Measurements from ENCODE around the gene ZBED2.

The ZBED2 gene

DNA sequence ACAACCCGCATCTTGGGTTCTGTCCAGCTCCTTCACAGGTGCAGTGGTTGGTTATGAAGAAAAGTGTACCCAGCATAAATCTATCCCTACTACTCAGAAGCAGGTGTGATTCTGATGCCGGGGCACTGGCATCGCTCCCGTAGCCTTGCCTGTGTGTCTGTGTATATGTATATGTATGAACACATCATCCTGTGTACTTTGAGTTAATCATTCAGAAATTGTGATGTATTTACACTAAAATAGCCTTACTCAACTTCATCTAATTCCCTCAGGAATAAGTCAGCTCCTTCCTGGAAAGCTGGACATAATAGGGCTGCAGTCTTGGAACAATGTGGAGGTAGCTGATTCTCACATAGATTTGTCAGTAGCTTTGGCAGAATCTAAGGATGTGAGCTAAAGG, 6.7 kb upstream of the ZBED2 start:
- Histone ChIP-seq H3K9me3 (ENCODE audit: control insufficient read depth, insufficient read depth, low read length) (no peaks in the 10 kb centered on the region), H3K27me3 (ENCODE audit: control insufficient read depth, insufficient read depth, low read length) (no peaks in the 10 kb centered on the region), H3K9ac (ENCODE audit: low read depth, low read length) (no peak overlapping the region), H3K4me1 (ENCODE audit: control insufficient read depth, insufficient read depth, low read length) (no peaks in the 10 kb centered on the region), H3K36me3 (ENCODE audit: control insufficient read depth, insufficient read depth, low read length) (no peaks in the 10 kb centered on the region), H3K4me3 (ENCODE audit: low read depth, low read length) (no peak overlapping the region)

DNA sequence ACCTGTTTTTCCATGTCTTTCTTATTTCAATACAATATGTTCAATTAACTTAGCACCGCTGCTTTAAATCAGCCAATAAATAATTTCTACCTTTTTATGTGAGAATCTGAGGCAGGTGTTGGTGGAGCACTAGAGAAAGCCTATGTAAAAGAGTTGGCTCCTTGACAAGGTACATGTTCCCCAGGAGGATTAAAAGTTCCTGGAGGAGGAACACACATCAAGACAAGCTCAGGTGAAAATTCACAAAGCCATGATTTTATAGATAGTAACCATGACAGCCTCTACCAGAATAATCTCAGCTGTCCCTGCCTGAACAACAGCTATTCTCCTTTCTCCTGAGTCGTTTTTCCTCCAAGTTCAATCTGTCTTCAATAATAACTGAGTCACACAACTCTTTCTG, 3.4 kb upstream of the ZBED2 start:
- Histone ChIP-seq H3K9ac (ENCODE audit: low read depth, low read length) (no peak overlapping the region), H3K36me3 (ENCODE audit: control insufficient read depth, insufficient read depth, low read length) (no peaks in the 10 kb centered on the region), H3K9me3 (ENCODE audit: control insufficient read depth, insufficient read depth, low read length) (no peaks in the 10 kb centered on the region)

DNA sequence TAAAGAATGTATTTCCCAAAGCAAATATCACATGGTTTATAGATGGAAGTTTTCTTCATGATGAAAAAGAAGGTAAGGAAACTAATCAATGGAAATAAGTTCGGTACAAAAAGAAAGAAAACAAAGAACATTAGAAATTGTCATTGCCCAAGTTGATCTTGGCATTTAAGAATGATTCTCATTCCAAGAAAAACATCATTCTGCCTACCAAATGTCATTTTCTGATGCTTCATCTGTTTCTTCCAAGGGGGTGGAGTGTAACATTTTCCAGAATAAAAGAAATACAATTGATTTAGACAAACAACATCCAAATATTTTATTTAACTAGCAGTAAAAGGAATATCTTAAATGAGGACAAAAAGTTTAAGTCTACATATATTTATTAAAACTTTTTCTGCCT, 3.0 kb upstream of the ZBED2 start:
- Histone ChIP-seq H3K4me1 (ENCODE audit: control insufficient read depth, insufficient read depth, low read length) (no peaks in the 10 kb centered on the region), H3K27me3 (ENCODE audit: control insufficient read depth, insufficient read depth, low read length) (no peaks in the 10 kb centered on the region)

More for the DNA sequence above, 3.4 kb upstream of the ZBED2 start:
- H3K4me1 ChIP-seq (ENCODE audit: control insufficient read depth, insufficient read depth, low read length) = no peaks in the 10 kb centered on the region
- H3K27me3 ChIP-seq (ENCODE audit: control insufficient read depth, insufficient read depth, low read length) = no peaks in the 10 kb centered on the region
- H3K4me3 ChIP-seq (ENCODE audit: low read depth, low read length) = no peak overlapping the region

DNA sequence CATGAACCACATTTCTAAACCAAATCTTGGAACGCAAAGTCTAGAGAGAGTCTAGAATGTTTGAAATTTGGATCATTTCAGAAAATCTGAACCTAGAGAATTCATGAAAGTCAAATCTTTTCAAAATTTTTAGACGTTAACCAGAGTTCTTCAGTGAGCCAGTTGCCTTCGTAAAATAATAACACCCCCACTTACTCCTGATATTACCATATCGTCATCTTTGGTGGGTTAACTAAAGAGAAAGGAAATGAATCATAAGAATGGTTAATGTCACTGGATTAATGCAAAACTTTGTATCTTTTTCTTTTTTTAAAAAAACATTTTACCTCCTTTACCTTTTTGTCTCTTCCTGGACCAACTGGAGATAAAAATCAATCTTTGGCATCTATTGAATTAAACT, 1.2 kb upstream of the ZBED2 start:
- Histone ChIP-seq H3K9ac (ENCODE audit: low read depth, low read length) (no peak overlapping the region), H3K27me3 (ENCODE audit: control insufficient read depth, insufficient read depth, low read length) (no peaks in the 10 kb centered on the region), H3K9me3 (ENCODE audit: control insufficient read depth, insufficient read depth, low read length) (no peaks in the 10 kb centered on the region), H3K4me3 (ENCODE audit: low read depth, low read length) (no peak overlapping the region), H3K4me1 (ENCODE audit: control insufficient read depth, insufficient read depth, low read length) (no peaks in the 10 kb centered on the region), H3K36me3 (ENCODE audit: control insufficient read depth, insufficient read depth, low read length) (no peaks in the 10 kb centered on the region)

More for the DNA sequence above, 3.0 kb upstream of the ZBED2 start:
- Histone ChIP-seq H3K4me3 (ENCODE audit: low read depth, low read length) (no peak overlapping the region), H3K36me3 (ENCODE audit: control insufficient read depth, insufficient read depth, low read length) (no peaks in the 10 kb centered on the region), H3K9me3 (ENCODE audit: control insufficient read depth, insufficient read depth, low read length) (no peaks in the 10 kb centered on the region), H3K9ac (ENCODE audit: low read depth, low read length) (no peak overlapping the region)

DNA sequence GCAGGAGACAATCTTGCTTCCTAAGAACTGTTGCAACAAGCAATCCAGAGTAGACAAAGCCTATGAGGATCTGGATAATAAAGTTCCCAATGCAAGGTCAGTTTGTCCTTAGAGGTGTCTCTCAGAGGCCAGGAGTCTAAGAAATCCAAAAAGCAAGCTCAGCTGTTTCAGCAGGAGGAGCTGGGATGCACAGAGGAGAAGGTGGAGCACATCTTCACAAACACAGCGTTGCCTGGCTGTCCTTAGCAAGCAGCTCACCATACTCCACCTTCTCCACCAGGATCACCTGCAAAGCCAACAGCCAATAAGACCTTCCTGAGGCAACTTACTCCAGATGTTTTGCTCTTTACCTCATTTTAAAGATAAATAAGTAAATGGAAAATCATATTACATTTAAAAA, 365 bp downstream of the ZBED2 start:
- no peaks in the 10 kb centered on the region for H3K27me3 ChIP-seq (ENCODE audit: control insufficient read depth, insufficient read depth, low read length)
- H3K9ac ChIP-seq (ENCODE audit: low read depth, low read length) = no peak overlapping the region
- no peaks in the 10 kb centered on the region for H3K36me3 ChIP-seq (ENCODE audit: control insufficient read depth, insufficient read depth, low read length)
- H3K4me1 ChIP-seq (ENCODE audit: control insufficient read depth, insufficient read depth, low read length) = no peaks in the 10 kb centered on the region
- no peak overlapping the region for H3K4me3 ChIP-seq (ENCODE audit: low read depth, low read length)
- no peaks in the 10 kb centered on the region for H3K9me3 ChIP-seq (ENCODE audit: control insufficient read depth, insufficient read depth, low read length)

DNA sequence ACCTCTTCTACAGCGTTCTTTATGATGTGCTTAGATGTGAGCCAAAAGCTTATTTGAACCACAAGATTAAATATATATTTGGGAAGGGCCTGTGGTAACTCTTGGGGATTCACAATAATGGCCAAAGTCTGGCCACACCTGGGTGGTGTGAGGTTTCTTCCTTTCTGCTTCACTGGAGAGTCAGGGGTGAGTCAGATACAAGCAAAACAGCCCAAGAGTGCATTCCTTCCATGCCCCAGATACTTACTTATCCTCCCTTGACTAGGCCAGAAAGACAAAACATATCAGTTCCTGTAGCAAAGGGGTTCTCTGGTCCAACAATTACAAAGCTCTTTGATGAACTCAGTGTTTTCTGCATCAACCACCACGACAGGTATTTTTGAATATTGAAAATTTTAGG, 941 bp downstream of the ZBED2 start:
- no peaks in the 10 kb centered on the region for H3K9me3 ChIP-seq (ENCODE audit: control insufficient read depth, insufficient read depth, low read length)
- H3K9ac ChIP-seq (ENCODE audit: low read depth, low read length) = no peak overlapping the region
- no peaks in the 10 kb centered on the region for H3K4me1 ChIP-seq (ENCODE audit: control insufficient read depth, insufficient read depth, low read length)
- H3K27me3 ChIP-seq (ENCODE audit: control insufficient read depth, insufficient read depth, low read length) = no peaks in the 10 kb centered on the region
- H3K36me3 ChIP-seq (ENCODE audit: control insufficient read depth, insufficient read depth, low read length) = no peaks in the 10 kb centered on the region
- no peak overlapping the region for H3K4me3 ChIP-seq (ENCODE audit: low read depth, low read length)

DNA sequence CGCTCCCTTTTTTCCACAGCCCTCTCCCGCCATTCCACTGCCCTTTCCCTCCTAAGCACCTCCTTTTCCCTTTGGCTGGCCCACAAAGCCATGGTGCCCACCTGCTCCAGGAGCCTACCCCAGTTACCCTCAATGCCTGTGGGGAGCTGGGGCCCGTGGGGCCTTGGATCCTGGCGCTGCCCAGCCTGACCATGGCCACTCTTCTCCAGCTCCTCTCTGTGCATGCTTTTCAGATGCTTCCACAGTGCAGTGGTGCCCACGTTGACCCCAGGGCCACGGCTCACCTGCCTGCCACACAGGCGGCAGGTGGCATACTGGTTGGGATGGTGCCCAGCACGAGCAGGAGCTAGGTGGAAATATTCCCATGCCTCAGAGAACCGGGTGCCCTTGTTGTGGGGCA, 1.5 kb downstream of the ZBED2 start:
- H3K4me1 ChIP-seq (ENCODE audit: control insufficient read depth, insufficient read depth, low read length) = no peaks in the 10 kb centered on the region
- H3K9me3 ChIP-seq (ENCODE audit: control insufficient read depth, insufficient read depth, low read length) = no peaks in the 10 kb centered on the region
- H3K9ac ChIP-seq (ENCODE audit: low read depth, low read length) = no peak overlapping the region
- H3K4me3 ChIP-seq (ENCODE audit: low read depth, low read length) = no peak overlapping the region
- no peaks in the 10 kb centered on the region for H3K36me3 ChIP-seq (ENCODE audit: control insufficient read depth, insufficient read depth, low read length)
- H3K27me3 ChIP-seq (ENCODE audit: control insufficient read depth, insufficient read depth, low read length) = no peaks in the 10 kb centered on the region

DNA sequence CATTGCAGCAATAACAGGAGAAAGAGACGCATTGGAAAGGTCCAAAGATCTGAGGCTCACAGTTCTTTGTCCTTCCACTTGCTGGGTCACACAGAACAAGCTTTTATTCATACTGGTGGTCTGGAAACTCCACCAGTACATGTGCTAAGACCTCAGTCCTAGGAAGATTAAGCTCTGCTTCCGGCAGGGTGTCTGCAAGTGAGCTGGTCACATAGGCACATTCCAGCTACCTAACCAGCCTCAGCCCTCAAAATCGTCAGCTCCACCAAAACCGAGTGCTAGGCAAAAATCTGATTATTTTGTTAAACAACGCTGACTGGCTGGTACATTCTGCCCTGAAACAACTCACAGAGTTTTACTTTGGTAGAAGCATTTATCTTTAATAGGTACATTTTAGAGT, 2.2 kb downstream of the ZBED2 start:
- Histone ChIP-seq H3K36me3 (ENCODE audit: control insufficient read depth, insufficient read depth, low read length) (no peaks in the 10 kb centered on the region), H3K4me1 (ENCODE audit: control insufficient read depth, insufficient read depth, low read length) (no peaks in the 10 kb centered on the region), H3K9ac (ENCODE audit: low read depth, low read length) (no peak overlapping the region)

DNA sequence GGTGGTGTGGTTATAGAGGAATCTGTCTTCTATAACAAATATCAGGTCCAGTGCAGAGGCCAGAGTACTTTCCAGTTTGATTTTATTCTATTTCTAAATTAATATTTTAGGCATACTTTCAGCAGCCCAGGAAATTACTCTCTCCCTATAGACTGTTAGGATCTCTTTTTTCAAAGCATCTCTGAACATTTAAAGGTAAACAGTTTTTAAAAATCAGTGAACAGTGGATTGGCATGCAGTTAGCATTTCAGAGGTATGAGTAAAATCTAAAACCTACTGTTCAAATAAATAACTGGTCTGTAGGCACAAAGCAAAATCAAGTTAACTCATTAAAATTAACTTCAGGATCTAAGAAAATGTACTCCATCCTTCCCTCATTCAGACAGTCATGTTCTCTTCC, 3.0 kb downstream of the ZBED2 start:
- Histone ChIP-seq H3K4me3 (ENCODE audit: low read depth, low read length) (no peak overlapping the region), H3K27me3 (ENCODE audit: control insufficient read depth, insufficient read depth, low read length) (no peaks in the 10 kb centered on the region), H3K9me3 (ENCODE audit: control insufficient read depth, insufficient read depth, low read length) (no peaks in the 10 kb centered on the region), H3K9ac (ENCODE audit: low read depth, low read length) (no peak overlapping the region), H3K36me3 (ENCODE audit: control insufficient read depth, insufficient read depth, low read length) (no peaks in the 10 kb centered on the region), H3K4me1 (ENCODE audit: control insufficient read depth, insufficient read depth, low read length) (no peaks in the 10 kb centered on the region)

More for the DNA sequence above, 2.2 kb downstream of the ZBED2 start:
- Histone ChIP-seq H3K4me3 (ENCODE audit: low read depth, low read length) (no peak overlapping the region), H3K27me3 (ENCODE audit: control insufficient read depth, insufficient read depth, low read length) (no peaks in the 10 kb centered on the region), H3K9me3 (ENCODE audit: control insufficient read depth, insufficient read depth, low read length) (no peaks in the 10 kb centered on the region)

DNA sequence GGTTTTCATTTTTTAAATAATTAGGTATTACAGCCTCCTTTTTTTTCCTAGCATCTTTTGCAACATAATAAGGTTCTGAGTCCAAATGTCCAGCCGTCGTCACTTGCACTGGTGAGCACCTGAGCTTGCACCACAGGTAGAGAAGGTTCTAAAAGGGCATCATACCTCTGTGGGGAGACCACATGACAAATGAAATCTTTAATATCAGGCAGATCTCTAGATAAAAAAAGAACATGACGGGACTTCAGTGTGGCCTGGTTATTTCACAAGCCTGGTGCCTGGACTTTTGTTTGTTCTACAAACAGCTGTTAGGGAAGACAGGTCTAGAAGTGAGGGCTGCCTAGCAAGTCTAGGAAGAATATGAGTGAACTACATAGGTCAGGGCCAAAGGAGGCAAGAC, 3.6 kb downstream of the ZBED2 start:
- Histone ChIP-seq H3K36me3 (ENCODE audit: control insufficient read depth, insufficient read depth, low read length) (no peaks in the 10 kb centered on the region), H3K9me3 (ENCODE audit: control insufficient read depth, insufficient read depth, low read length) (no peaks in the 10 kb centered on the region), H3K27me3 (ENCODE audit: control insufficient read depth, insufficient read depth, low read length) (no peaks in the 10 kb centered on the region), H3K4me3 (ENCODE audit: low read depth, low read length) (no peak overlapping the region), H3K9ac (ENCODE audit: low read depth, low read length) (no peak overlapping the region), H3K4me1 (ENCODE audit: control insufficient read depth, insufficient read depth, low read length) (no peaks in the 10 kb centered on the region)

DNA sequence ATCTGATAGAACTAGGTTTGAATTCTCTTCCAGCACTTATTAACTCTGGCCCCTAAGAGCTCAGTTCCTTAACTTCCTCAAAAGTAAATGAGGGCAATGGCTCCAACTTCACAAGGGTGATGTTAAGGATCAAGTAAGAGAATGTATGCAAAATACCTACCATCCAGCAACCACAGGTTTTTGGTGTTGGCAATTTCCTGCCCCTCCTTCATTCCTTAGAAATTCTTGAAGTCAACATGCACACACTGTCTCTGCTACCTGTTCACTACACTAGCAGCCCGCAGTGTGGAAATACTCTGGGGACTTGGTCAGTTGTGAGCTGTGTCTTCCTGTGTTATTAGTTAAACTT, 5.0 kb downstream of the ZBED2 start:
- H3K4me3 ChIP-seq (ENCODE audit: low read depth, low read length) = no peak overlapping the region
- H3K27me3 ChIP-seq (ENCODE audit: control insufficient read depth, insufficient read depth, low read length) = no peaks in the 10 kb centered on the region
- no peaks in the 10 kb centered on the region for H3K36me3 ChIP-seq (ENCODE audit: control insufficient read depth, insufficient read depth, low read length)
- H3K9ac ChIP-seq (ENCODE audit: low read depth, low read length) = no peak overlapping the region
- no peaks in the 10 kb centered on the region for H3K4me1 ChIP-seq (ENCODE audit: control insufficient read depth, insufficient read depth, low read length)
- H3K9me3 ChIP-seq (ENCODE audit: control insufficient read depth, insufficient read depth, low read length) = no peaks in the 10 kb centered on the region

DNA sequence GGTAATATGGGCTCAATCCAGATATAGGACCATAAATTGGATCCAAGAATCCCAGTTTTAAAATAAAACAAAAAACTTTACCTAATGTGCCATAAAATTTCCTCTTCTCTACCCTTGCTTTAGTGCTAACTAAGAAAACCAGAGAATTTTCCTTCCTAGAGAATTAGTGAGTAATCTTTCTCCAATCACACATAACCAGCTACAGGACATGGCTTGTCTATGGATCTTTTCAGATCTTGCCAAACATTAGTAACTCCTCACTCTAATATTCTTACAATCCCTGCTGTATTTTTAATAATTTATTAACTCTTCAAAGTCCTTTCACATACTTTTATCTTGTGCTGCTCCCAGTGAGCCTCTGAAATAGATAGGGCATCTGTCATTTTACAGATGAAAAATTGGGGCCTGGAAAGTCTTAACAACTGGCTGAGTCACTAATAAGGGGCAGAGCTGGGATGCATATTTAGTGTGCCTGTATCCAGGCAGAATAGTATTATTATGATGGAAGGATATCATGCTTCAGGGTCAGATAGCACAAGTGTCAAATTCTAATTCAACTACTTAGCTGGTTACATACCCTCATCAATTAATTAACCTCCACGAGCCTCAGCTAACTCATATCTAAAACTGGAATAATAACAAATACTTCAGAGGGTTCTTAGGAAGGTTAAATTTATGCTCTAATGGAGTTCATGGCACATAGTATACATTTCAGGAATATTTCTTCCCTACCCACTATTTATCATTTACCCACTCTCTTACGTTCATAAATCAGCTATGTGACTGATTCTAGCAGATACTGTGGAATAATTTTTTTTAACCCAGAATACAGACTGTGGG, 5.6 kb downstream of the ZBED2 start:
- no peaks in the 10 kb centered on the region for H3K36me3 ChIP-seq (ENCODE audit: control insufficient read depth, insufficient read depth, low read length)
- no peak overlapping the region for H3K4me3 ChIP-seq (ENCODE audit: low read depth, low read length)
- no peaks in the 10 kb centered on the region for H3K9me3 ChIP-seq (ENCODE audit: control insufficient read depth, insufficient read depth, low read length)
- H3K9ac ChIP-seq (ENCODE audit: low read depth, low read length) = no peak overlapping the region
- no peaks in the 10 kb centered on the region for H3K4me1 ChIP-seq (ENCODE audit: control insufficient read depth, insufficient read depth, low read length)
- H3K27me3 ChIP-seq (ENCODE audit: control insufficient read depth, insufficient read depth, low read length) = no peaks in the 10 kb centered on the region
